HCT116 (cell line): ENCODE data around the gene PKP3.

ENCODE experiments used
- ATF3 ChIP-seq: IDR thresholded peaks from 2 replicates; pipeline ENCODE4 v1.6.1; 2012
- CEBPB ChIP-seq: IDR thresholded peaks from 2 replicates; pipeline ENCODE4 v1.6.1; 2012; ENCODE audit warnings: low read depth
- CTCF ChIP-seq, 3 experiments: fragments of 200-600 bp in 1 of 3; sonication (generic) in 1 of 3; IDR thresholded peaks in 2 of 3; conservative IDR thresholded peaks in 1 of 3; 2 replicates each; pipeline ENCODE4 v1.5.1; 2012 to 2017; ENCODE audit warnings: low read depth in 2 of 3, low read length in 2 of 3, antibody characterized with exemption in 1 of 3, borderline replicate concordance in 1 of 3, control low read depth in 1 of 3, mild to moderate bottlenecking in 1 of 3, mixed read lengths in 1 of 3, mixed run types in 1 of 3, moderate library complexity in 1 of 3; ENCODE audit not compliant: insufficient read depth in 1 of 3
- EGR1 ChIP-seq: IDR thresholded peaks from 2 replicates; pipeline ENCODE4 v1.6.1; 2012; ENCODE audit warnings: low read depth
- ELF1 ChIP-seq: IDR thresholded peaks from 2 replicates; pipeline ENCODE4 v1.6.1; 2012; ENCODE audit warnings: low read depth, borderline replicate concordance
- EZH2 ChIP-seq: fragments of 200-600 bp; sonication (generic); IDR thresholded peaks from 2 replicates; pipeline ENCODE4 v1.6.1; 2017; ENCODE audit warnings: antibody characterized with exemption, mixed run types
- EZH2phosphoT487 ChIP-seq: fragments of 200-600 bp; IDR thresholded peaks from 2 replicates; pipeline ENCODE4 v1.6.1; 2018; ENCODE audit warnings: antibody characterized with exemption, borderline replicate concordance
- POLR2A ChIP-seq: IDR thresholded peaks from 2 replicates; pipeline ENCODE4 v1.7.0; 2011; ENCODE audit warnings: borderline replicate concordance; ENCODE audit not compliant: insufficient read depth, insufficient read length; ENCODE audit errors: extremely low read depth
- POLR2AphosphoS5 ChIP-seq: IDR thresholded peaks from 2 replicates; pipeline ENCODE4 v1.6.1; 2011; ENCODE audit warnings: mild to moderate bottlenecking, low read depth, low read length, moderate library complexity
- RAD21 ChIP-seq: IDR thresholded peaks from 2 replicates; pipeline ENCODE4 v1.6.1; 2012; ENCODE audit warnings: low read depth, mild to moderate bottlenecking
- SP1 ChIP-seq: IDR thresholded peaks from 2 replicates; pipeline ENCODE4 v1.6.1; 2012; ENCODE audit warnings: low read depth
- YY1 ChIP-seq: IDR thresholded peaks from 2 replicates; pipeline ENCODE4 v1.6.1; 2011; ENCODE audit warnings: low read length, low read depth, moderate library complexity, mild to moderate bottlenecking; ENCODE audit not compliant: insufficient replicate concordance; ENCODE audit errors: extremely low read depth
- ZFX ChIP-seq: fragments of 450-650 bp; IDR thresholded peaks from 2 replicates; pipeline ENCODE4 v1.6.1; 2017

GRCh38 chr11:452203-452744, 58.3 kb downstream of the PKP3 start:
- TF ChIP-seq CTCF (IDR thresholded peaks at IDR 0.05 in 2 of 3, conservative IDR thresholded peaks at IDR 0.05 in 1 of 3; ENCODE audit: borderline replicate concordance in 1 of 3, insufficient read depth in 1 of 3, low read depth in 2 of 3, low read length in 2 of 3) (no peak), RAD21 (no peak), POLR2A (no peak), ELF1 (no peak), ATF3 (no peak), ZFX (no peak), YY1 (no peak), EZH2 (no peak), EGR1 (no peak), POLR2AphosphoS5 (no peak), CEBPB (no peak), EZH2phosphoT487 (no peak), SP1 (no peak)
